GM20000 (cell line): ENCODE results near the gene CACYBP.
"Not testable (repeated sequence)": the region's sequence is repeated elsewhere in the genome, so short reads cannot be mapped to it uniquely, and the experiment has no call there.

Experiments
- DNase-seq: peaks from one replicate; pipeline ENCODE4 v3.0.0; 2012; ENCODE audit warnings: low spot score
- TF ChIP-seq, protein P1 (sequence below): IDR thresholded peaks from 2 replicates; pipeline ENCODE4 v1.5.1; 2012; ENCODE audit warnings: mild to moderate bottlenecking, control low read depth; ENCODE audit errors: extremely low read depth, missing control alignments

Gene CACYBP

DNA sequence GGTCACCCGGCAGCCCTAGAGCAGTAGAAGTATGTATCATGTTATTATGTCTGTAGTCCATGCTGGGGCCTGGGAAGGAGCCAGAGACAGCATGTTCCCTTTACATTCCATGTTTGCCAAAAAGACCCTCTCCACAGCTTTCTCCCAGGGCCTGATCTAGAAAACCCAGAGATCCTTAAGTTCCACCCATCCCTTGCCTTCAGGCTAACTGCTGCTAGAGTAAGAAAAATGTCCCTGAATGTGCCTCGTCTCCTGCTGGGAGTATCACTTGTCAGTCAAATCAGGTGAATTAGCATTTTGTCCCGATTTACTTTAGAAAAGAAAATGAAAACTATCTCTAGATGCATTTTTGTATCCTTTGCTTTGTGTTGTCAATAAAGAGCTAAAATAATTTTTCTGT lies 36.7 kb downstream of the CACYBP start:
- DNase-seq: no peak
- TF ChIP-seq, protein P1, sequence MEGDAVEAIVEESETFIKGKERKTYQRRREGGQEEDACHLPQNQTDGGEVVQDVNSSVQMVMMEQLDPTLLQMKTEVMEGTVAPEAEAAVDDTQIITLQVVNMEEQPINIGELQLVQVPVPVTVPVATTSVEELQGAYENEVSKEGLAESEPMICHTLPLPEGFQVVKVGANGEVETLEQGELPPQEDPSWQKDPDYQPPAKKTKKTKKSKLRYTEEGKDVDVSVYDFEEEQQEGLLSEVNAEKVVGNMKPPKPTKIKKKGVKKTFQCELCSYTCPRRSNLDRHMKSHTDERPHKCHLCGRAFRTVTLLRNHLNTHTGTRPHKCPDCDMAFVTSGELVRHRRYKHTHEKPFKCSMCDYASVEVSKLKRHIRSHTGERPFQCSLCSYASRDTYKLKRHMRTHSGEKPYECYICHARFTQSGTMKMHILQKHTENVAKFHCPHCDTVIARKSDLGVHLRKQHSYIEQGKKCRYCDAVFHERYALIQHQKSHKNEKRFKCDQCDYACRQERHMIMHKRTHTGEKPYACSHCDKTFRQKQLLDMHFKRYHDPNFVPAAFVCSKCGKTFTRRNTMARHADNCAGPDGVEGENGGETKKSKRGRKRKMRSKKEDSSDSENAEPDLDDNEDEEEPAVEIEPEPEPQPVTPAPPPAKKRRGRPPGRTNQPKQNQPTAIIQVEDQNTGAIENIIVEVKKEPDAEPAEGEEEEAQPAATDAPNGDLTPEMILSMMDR: no peak

- no peak for DNase-seq
- TF ChIP-seq, protein P1: no peak
These were observed 37.7 kb downstream of the CACYBP start for GRCh38 chr1:175037416-175037815.

GRCh38 chr1:175040324-175040879 lies 40.7 kb downstream of the CACYBP start:
- no peak for DNase-seq

DNA sequence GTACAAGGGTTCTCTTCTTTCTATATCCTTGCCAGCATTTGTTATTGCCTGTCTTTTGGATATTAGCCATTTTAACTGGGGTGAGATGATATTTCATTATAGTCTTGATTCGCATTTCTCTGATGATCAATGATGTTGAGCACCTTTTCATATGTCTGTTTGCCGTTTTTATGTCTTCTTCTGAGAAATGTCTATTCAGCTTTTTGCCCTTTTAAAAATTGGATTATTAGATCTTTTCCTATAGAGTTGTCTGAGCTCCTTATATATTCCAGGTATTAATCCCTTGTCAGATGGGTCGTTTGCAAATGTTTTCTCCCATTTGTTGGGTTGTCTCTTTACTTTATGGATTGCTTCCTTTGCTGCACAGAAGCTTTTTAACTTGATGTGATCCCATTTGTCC lies 42.9 kb downstream of the CACYBP start:
- no peak for DNase-seq
- TF ChIP-seq, protein P1: no peak

More at GRCh38 chr1:175040324-175040879, 40.7 kb downstream of the CACYBP start:
- TF ChIP-seq, protein P1: no peak

DNA sequence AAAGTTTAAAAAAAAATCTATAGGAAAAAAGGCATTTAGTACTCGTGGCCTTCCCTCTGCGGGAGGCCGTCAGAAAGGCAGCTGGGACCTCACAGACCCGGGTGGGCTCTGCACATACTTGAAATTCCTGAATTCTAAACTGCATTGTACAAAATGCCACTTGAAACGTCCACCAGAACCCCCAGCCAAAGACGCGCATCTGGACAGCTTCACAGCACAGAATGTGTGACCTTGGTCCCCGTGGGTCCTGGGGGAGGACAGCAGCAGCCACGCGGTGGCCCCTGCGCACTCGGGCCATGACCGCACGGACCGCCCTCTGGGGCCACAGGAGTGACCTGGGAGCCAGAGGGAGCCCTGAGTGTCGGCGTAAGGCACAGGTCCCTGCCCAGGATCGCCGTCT lies 44.1 kb downstream of the CACYBP start:
- no peak for DNase-seq
- TF ChIP-seq, protein P1: no peak

GRCh38 chr1:175044591-175044990 lies 44.8 kb downstream of the CACYBP start:
- DNase-seq: not testable (repeated sequence)

GRCh38 chr1:175045097-175045496 lies 45.4 kb downstream of the CACYBP start:
- TF ChIP-seq, protein P1: no peak
- no peak for DNase-seq

DNA sequence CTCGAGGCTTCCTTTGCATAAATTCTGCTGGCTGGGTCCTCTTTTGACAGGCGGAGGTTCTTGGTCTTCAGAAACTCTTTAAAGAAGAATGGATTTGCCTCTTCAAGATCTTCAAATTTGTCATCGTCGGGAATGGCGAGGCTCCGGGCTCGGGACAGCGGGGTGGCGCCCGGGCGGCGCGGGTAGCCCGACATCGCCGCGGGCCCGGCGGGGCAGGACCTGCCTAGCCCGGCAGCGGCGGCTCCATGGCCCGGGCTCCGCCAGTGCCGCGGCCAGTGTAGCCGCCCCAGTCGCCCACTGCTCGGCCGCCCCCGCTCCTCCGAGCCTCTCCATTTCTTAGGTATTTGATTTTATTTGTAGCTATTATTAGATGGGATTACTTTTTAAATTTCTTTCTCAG lies 45.8 kb downstream of the CACYBP start:
- TF ChIP-seq, protein P1: no peak

More for the DNA sequence above, 45.8 kb downstream of the CACYBP start:
- DNase-seq: no peak
